Measurements from ENCODE around the gene USP20. TPM values are rescaled to one million over a fixed set of nuclear protein-coding genes. Genes with fewer than 3 reads are reported as not detected.

USP20 gene
- total RNA-seq, 1 donor from 2014 or later = 15.7 TPM

- Histone ChIP-seq H3K27me3 (ENCODE audit: control insufficient read depth, insufficient read depth, low read length) (no peaks in the 10 kb centered on the region), H3K4me3 (ENCODE audit: low read depth, low read length) (no peak overlapping the region), H3K36me3 (ENCODE audit: control insufficient read depth, insufficient read depth, low read length) (no peaks in the 10 kb centered on the region)
- no peak for TF ChIP-seq CTCF (IDR thresholded peaks at IDR 0.05; ENCODE audit: insufficient read depth, low read length, poor library complexity, severe bottlenecking)
- no peak for DNase-seq (ENCODE audit: low read depth)
Observed at GRCh38 chr9:129909851-129910250, 74.6 kb downstream of the USP20 start.

- peak; percentile 99 for DNase-seq (ENCODE audit: low read depth)
- Histone ChIP-seq H3K4me3 (ENCODE audit: low read depth, low read length) (no peak overlapping the region), H3K36me3 (ENCODE audit: control insufficient read depth, insufficient read depth, low read length) (no peaks in the 10 kb centered on the region), H3K27me3 (ENCODE audit: control insufficient read depth, insufficient read depth, low read length) (no peaks in the 10 kb centered on the region)
- no peak for TF ChIP-seq CTCF (IDR thresholded peaks at IDR 0.05; ENCODE audit: insufficient read depth, low read length, poor library complexity, severe bottlenecking)
Observed at GRCh38 chr9:129910628-129911567, 75.6 kb downstream of the USP20 start.

- no peak for TF ChIP-seq CTCF (IDR thresholded peaks at IDR 0.05; ENCODE audit: insufficient read depth, low read length, poor library complexity, severe bottlenecking)
- no peak overlapping the region for H3K4me3 ChIP-seq (ENCODE audit: low read depth, low read length)
- no peaks in the 10 kb centered on the region for H3K36me3 ChIP-seq (ENCODE audit: control insufficient read depth, insufficient read depth, low read length)
- DNase-seq (ENCODE audit: low read depth) = no peak
- no peaks in the 10 kb centered on the region for H3K27me3 ChIP-seq (ENCODE audit: control insufficient read depth, insufficient read depth, low read length)
Observed at GRCh38 chr9:129914051-129914450, 78.8 kb downstream of the USP20 start.

- DNase-seq (ENCODE audit: low read depth) = no peak
- Histone ChIP-seq H3K4me3 (ENCODE audit: low read depth, low read length) (no peak overlapping the region), H3K27me3 (ENCODE audit: control insufficient read depth, insufficient read depth, low read length) (no peaks in the 10 kb centered on the region), H3K36me3 (ENCODE audit: control insufficient read depth, insufficient read depth, low read length) (no peaks in the 10 kb centered on the region)
- TF ChIP-seq CTCF (IDR thresholded peaks at IDR 0.05; ENCODE audit: insufficient read depth, low read length, poor library complexity, severe bottlenecking) = no peak
Observed at GRCh38 chr9:129916707-129917106, 81.4 kb downstream of the USP20 start.

- no peaks in the 10 kb centered on the region for H3K27me3 ChIP-seq (ENCODE audit: control insufficient read depth, insufficient read depth, low read length)
- H3K4me3 ChIP-seq (ENCODE audit: low read depth, low read length) = no peak overlapping the region
- TF ChIP-seq CTCF (IDR thresholded peaks at IDR 0.05; ENCODE audit: insufficient read depth, low read length, poor library complexity, severe bottlenecking) = no peak
- no peak for DNase-seq (ENCODE audit: low read depth)
- no peaks in the 10 kb centered on the region for H3K36me3 ChIP-seq (ENCODE audit: control insufficient read depth, insufficient read depth, low read length)
Observed at GRCh38 chr9:129918296-129918950, 83.2 kb downstream of the USP20 start.

Data from kidney epithelial cell (primary cell).